HepG2 (cell line): ENCODE data around the gene GNG12. TPM values are rescaled to one million over a fixed set of nuclear protein-coding genes. Genes with fewer than 3 reads are reported as not detected.
A peak's percentile ranks its signal among the peaks of the same experiment; 100 is the strongest.

Experiments
- ATF7-NPFF ChIP-seq: sonication (generic); formaldehyde crosslinking; IDR thresholded peaks from 2 replicates; pipeline ENCODE4 v1.8.1; 2023; ENCODE audit warnings: mild to moderate bottlenecking, low read depth, missing genetic modification reagents, moderate library complexity
- GTF2F1 ChIP-seq: fragments of 150-350 bp; IDR thresholded peaks from 2 replicates; pipeline ENCODE4 v1.6.1; 2014; ENCODE audit warnings: low read length
- KAT8 ChIP-seq: IDR thresholded peaks from 2 replicates; pipeline ENCODE4 v1.6.1; 2016; ENCODE audit warnings: missing genetic modification reagents, missing compliant biosample characterization
- KLF16 ChIP-seq, 2 experiments: sonication (generic) in 1 of 2; formaldehyde crosslinking in 1 of 2; IDR thresholded peaks; 2 replicates each; pipeline versions ENCODE4 v1.6.1 to v1.8.0; 2016 to 2023; ENCODE audit warnings: missing genetic modification reagents in 2 of 2, missing compliant biosample characterization in 1 of 2
- NCOR1 ChIP-seq: fragments of 200-600 bp; sonication (generic); IDR thresholded peaks from 2 replicates; pipeline ENCODE4 v1.7.0; 2017; ENCODE audit warnings: antibody characterized with exemption, low read length, borderline replicate concordance
- SMAD1 ChIP-seq: sonication (generic); formaldehyde crosslinking; IDR thresholded peaks from 2 replicates; pipeline ENCODE4 v1.4.0; 2020; ENCODE audit warnings: missing genetic modification reagents, low read depth, mild to moderate bottlenecking, borderline replicate concordance
- SOX6 ChIP-seq, 2 experiments: fragments of 450-650 bp in 1 of 2; sonication (generic) in 1 of 2; formaldehyde crosslinking in 1 of 2; IDR thresholded peaks; 2 replicates each; pipeline versions ENCODE4 v1.4.0 to v1.6.1; 2017 to 2020; ENCODE audit warnings: antibody characterized with exemption in 1 of 2, mild to moderate bottlenecking in 1 of 2, missing genetic modification reagents in 1 of 2
- TBX2 ChIP-seq: sonication (generic); formaldehyde crosslinking; IDR thresholded peaks from 2 replicates; pipeline ENCODE4 v1.5.0; 2020; ENCODE audit warnings: missing genetic modification reagents, mild to moderate bottlenecking, borderline replicate concordance
- ZNF124 ChIP-seq: sonication (generic); formaldehyde crosslinking; IDR thresholded peaks from 2 replicates; pipeline ENCODE4 v1.4.0; 2020; ENCODE audit warnings: missing genetic modification reagents
- ZNF180 ChIP-seq: sonication (generic); formaldehyde crosslinking; IDR thresholded peaks from 2 replicates; pipeline ENCODE4 v1.4.0; 2020; ENCODE audit warnings: low read depth, missing genetic modification reagents, borderline replicate concordance
- ZNF441 ChIP-seq: sonication (generic); formaldehyde crosslinking; IDR thresholded peaks from 2 replicates; pipeline ENCODE4 v1.7.0; 2021; ENCODE audit warnings: missing genetic modification reagents, borderline replicate concordance
- polyA plus RNA-seq, 8 experiments: library from polyadenylated mRNA; depleted of rRNA in 3 of 8; stranded (reverse) in 7 of 8; unstranded in 1 of 8; fragments of >200 nt; fragmentation: Illumina TruSeq in 4 of 8; extraction: Trizol in 4 of 8; gene quantifications; 2 replicates each; pipeline versions ENCODE4 v1.2.1 to v1.2.3, GENCODE V29; 2011 to 2016; ENCODE audit warnings: low read depth in 4 of 8, missing spikeins in 1 of 8, mixed read lengths in 1 of 8; ENCODE audit not compliant: insufficient read depth in 1 of 8
- total RNA-seq, 5 experiments: library from RNA; depleted of rRNA; stranded (reverse); fragments of >200 nt; fragmentation: Illumina TruSeq; extraction: Trizol; gene quantifications; 2 replicates each; pipeline ENCODE4 v1.2.3, GENCODE V29; 2016; ENCODE audit warnings: low read depth in 1 of 5
- TF ChIP-seq, protein P1 (sequence below): sonication (generic); formaldehyde crosslinking; IDR thresholded peaks from 2 replicates; pipeline ENCODE4 v1.5.1; 2020; ENCODE audit warnings: mild to moderate bottlenecking, missing genetic modification reagents, borderline replicate concordance
- TF ChIP-seq, protein P2 (sequence below): sonication (generic); formaldehyde crosslinking; IDR thresholded peaks from 2 replicates; pipeline ENCODE4 v1.8.0; 2022; ENCODE audit warnings: low read depth, missing genetic modification reagents
- TF ChIP-seq, protein P3 (sequence below): sonication (generic); formaldehyde crosslinking; IDR thresholded peaks from 2 replicates; pipeline ENCODE4 v1.8.1; 2023; ENCODE audit warnings: mild to moderate bottlenecking, missing genetic modification reagents
- TF ChIP-seq, protein P4 (sequence below): sonication (generic); formaldehyde crosslinking; IDR thresholded peaks from 2 replicates; pipeline ENCODE4 v1.8.0; 2022; ENCODE audit warnings: missing genetic modification reagents, mild to moderate bottlenecking, borderline replicate concordance
- TF ChIP-seq, protein P5 (sequence below): sonication (generic); formaldehyde crosslinking; IDR thresholded peaks from 2 replicates; pipeline ENCODE4 v1.5.0; 2020; ENCODE audit warnings: missing genetic modification reagents
- TF ChIP-seq, protein P6 (sequence below): IDR thresholded peaks from 2 replicates; pipeline ENCODE4 v1.6.1; 2016; ENCODE audit warnings: low read depth, control low read depth

Gene GNG12
- total and polyA plus RNA-seq, 2 of the 13 experiments (the other 11 are each of a cell fraction or from before 2014, with no cell fraction given) = 0.11 TPM

DNA sequence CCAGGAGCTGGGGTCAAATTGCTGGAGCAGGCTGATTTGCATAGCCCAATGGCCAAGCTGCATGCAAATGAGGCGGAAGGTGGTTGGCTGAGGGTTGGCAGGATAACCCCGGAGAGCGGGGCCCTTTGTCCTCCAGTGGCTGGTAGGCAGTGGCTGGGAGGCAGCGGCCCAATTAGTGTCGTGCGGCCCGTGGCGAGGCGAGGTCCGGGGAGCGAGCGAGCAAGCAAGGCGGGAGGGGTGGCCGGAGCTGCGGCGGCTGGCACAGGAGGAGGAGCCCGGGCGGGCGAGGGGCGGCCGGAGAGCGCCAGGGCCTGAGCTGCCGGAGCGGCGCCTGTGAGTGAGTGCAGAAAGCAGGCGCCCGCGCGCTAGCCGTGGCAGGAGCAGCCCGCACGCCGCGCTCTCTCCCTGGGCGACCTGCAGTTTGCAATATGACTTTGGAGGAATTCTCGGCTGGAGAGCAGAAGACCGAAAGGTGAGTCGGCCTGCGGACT, 148.2 kb downstream of the GNG12 start, which contains the start of gene GADD45A (continued):
- TF ChIP-seq, protein P1, sequence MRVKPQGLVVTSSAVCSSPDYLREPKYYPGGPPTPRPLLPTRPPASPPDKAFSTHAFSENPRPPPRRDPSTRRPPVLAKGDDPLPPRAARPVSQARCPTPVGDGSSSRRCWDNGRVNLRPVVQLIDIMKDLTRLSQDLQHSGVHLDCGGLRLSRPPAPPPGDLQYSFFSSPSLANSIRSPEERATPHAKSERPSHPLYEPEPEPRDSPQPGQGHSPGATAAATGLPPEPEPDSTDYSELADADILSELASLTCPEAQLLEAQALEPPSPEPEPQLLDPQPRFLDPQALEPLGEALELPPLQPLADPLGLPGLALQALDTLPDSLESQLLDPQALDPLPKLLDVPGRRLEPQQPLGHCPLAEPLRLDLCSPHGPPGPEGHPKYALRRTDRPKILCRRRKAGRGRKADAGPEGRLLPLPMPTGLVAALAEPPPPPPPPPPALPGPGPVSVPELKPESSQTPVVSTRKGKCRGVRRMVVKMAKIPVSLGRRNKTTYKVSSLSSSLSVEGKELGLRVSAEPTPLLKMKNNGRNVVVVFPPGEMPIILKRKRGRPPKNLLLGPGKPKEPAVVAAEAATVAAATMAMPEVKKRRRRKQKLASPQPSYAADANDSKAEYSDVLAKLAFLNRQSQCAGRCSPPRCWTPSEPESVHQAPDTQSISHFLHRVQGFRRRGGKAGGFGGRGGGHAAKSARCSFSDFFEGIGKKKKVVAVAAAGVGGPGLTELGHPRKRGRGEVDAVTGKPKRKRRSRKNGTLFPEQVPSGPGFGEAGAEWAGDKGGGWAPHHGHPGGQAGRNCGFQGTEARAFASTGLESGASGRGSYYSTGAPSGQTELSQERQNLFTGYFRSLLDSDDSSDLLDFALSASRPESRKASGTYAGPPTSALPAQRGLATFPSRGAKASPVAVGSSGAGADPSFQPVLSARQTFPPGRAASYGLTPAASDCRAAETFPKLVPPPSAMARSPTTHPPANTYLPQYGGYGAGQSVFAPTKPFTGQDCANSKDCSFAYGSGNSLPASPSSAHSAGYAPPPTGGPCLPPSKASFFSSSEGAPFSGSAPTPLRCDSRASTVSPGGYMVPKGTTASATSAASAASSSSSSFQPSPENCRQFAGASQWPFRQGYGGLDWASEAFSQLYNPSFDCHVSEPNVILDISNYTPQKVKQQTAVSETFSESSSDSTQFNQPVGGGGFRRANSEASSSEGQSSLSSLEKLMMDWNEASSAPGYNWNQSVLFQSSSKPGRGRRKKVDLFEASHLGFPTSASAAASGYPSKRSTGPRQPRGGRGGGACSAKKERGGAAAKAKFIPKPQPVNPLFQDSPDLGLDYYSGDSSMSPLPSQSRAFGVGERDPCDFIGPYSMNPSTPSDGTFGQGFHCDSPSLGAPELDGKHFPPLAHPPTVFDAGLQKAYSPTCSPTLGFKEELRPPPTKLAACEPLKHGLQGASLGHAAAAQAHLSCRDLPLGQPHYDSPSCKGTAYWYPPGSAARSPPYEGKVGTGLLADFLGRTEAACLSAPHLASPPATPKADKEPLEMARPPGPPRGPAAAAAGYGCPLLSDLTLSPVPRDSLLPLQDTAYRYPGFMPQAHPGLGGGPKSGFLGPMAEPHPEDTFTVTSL (CRISPR knock-in tag) = no peak; the same call in 1 of the 2 replicates
- TF ChIP-seq, protein P2, sequence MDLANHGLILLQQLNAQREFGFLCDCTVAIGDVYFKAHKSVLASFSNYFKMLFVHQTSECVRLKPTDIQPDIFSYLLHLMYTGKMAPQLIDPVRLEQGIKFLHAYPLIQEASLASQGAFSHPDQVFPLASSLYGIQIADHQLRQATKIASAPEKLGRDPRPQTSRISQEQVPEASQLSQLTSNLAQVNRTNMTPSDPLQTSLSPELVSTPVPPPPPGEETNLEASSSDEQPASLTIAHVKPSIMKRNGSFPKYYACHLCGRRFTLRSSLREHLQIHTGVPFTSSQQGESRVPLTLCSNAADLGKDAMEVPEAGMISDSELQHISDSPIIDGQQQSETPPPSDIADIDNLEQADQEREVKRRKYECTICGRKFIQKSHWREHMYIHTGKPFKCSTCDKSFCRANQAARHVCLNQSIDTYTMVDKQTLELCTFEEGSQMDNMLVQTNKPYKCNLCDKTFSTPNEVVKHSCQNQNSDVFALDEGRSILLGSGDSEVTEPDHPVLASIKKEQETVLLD (CRISPR knock-in tag) = peak; percentile 54; the same call in 1 of the 2 replicates
- TF ChIP-seq KLF16 (CRISPR knock-in tag; IDR thresholded peaks at IDR 0.05) (peak in 1 of 2 experiments; percentile 88; a peak in 2 of 4 replicates), ATF7-NPFF (CRISPR knock-in tag) (peak; percentile 92), GTF2F1 (peak; percentile 90), ZNF124 (CRISPR knock-in tag) (peak; percentile 84), KAT8 (CRISPR knock-in tag) (peak; percentile 46; the same call in 1 of the 2 replicates), TBX2 (CRISPR knock-in tag) (peak; percentile 78), ZNF441 (CRISPR knock-in tag) (no peak; the same call in 1 of the 2 replicates), NCOR1 (no peak), ZNF180 (CRISPR knock-in tag) (no peak), SOX6 (IDR thresholded peaks at IDR 0.05) (no peak), SOX6 (CRISPR knock-in tag; IDR thresholded peaks at IDR 0.05) (peak; percentile 68), SMAD1 (CRISPR knock-in tag) (no peak)
- TF ChIP-seq, protein P3, sequence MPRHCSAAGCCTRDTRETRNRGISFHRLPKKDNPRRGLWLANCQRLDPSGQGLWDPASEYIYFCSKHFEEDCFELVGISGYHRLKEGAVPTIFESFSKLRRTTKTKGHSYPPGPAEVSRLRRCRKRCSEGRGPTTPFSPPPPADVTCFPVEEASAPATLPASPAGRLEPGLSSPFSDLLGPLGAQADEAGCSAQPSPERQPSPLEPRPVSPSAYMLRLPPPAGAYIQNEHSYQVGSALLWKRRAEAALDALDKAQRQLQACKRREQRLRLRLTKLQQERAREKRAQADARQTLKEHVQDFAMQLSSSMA (CRISPR knock-in tag) = peak; percentile 47; the same call in 1 of the 2 replicates
- TF ChIP-seq, protein P4, sequence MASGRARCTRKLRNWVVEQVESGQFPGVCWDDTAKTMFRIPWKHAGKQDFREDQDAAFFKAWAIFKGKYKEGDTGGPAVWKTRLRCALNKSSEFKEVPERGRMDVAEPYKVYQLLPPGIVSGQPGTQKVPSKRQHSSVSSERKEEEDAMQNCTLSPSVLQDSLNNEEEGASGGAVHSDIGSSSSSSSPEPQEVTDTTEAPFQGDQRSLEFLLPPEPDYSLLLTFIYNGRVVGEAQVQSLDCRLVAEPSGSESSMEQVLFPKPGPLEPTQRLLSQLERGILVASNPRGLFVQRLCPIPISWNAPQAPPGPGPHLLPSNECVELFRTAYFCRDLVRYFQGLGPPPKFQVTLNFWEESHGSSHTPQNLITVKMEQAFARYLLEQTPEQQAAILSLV = peak; percentile 66; the same call in 1 of the 2 replicates
- TF ChIP-seq, protein P5, sequence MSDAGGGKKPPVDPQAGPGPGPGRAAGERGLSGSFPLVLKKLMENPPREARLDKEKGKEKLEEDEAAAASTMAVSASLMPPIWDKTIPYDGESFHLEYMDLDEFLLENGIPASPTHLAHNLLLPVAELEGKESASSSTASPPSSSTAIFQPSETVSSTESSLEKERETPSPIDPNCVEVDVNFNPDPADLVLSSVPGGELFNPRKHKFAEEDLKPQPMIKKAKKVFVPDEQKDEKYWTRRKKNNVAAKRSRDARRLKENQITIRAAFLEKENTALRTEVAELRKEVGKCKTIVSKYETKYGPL (CRISPR knock-in tag) = 0 out of 2 replicates have a peak, but pooled peaks have one; percentile 18
- TF ChIP-seq, protein P6, sequence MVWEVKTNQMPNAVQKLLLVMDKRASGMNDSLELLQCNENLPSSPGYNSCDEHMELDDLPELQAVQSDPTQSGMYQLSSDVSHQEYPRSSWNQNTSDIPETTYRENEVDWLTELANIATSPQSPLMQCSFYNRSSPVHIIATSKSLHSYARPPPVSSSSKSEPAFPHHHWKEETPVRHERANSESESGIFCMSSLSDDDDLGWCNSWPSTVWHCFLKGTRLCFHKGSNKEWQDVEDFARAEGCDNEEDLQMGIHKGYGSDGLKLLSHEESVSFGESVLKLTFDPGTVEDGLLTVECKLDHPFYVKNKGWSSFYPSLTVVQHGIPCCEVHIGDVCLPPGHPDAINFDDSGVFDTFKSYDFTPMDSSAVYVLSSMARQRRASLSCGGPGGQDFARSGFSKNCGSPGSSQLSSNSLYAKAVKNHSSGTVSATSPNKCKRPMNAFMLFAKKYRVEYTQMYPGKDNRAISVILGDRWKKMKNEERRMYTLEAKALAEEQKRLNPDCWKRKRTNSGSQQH (CRISPR knock-in tag) = peak; percentile 89; the same call in 1 of the 2 replicates
